Measurements from ENCODE around the gene MYO5A. TPM values are rescaled to one million over a fixed set of nuclear protein-coding genes. Genes with fewer than 3 reads are reported as not detected.
"Not testable (repeated sequence)": the region's sequence is repeated elsewhere in the genome, so short reads cannot be mapped to it uniquely, and the experiment has no call there.

MYO5A gene
- total RNA-seq, 1 donor from 2014 or later = 34.8 TPM

DNA sequence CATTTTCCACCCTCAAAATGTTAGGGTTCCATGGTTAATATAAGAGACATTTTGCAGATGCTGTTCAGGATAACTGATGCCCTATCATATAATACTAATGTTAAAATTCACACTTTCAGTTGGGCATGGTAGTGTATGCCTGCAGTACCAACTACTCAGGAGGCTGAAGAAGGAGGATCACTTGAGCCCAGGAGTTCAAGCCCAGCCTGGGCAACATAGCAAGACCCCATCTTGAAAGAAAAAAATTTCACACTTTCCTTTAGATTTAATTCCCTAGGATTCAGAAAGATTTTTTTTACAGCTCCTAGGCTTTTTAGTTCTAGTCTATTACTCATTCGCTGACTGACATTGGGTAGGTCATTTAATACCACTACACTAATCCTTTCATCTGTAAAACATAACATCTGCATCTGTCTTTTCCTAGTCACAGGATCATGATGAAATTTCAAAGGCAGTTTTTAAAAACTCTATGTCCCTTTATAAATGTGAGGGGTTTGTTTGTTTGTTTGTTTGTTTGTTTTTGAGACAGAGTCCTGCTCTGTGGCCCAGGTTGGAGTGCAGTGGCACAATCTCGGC, 103.7 kb downstream of the MYO5A start:
- intact Hi-C loops (cut with micrococcal nuclease) = no loop called here

DNA sequence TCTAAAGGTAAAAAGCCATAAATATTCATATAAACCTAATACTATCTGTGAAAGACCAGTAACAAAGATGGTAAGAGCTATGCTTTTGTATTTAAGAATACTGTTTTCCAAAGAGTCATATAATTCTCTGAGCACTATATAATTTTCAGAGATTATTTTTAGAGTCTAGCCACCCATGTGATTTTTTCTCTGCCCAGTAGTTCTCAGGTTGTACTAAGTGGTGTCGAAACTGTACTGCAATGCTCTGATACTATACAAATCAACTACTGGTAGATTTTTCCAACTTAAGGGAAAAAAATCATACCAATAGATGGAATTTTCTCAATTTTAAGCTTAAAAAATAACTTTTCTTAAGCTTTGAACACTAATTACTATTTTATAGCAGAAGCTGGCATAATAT, 104.8 kb downstream of the MYO5A start:
- intact Hi-C loops (cut with micrococcal nuclease) = no loop called here

DNA sequence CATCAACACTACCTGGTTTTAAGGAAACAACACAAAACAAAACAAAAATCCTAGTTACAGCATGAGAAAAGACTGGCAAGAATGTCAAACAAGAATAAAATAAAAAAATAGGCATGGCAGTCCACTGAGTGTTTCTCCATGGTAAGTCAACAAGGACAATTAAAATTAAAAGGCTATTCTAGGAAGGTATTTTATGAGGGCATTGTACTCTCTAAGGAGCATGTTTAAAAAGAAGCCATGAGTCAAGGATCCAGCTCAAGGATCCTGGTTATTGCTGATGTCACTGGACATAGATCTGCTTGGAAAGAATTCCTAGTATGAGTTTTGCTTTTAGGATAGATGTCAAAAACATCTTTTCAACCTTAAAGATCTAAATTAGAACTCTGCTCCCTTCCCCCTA, 106.7 kb downstream of the MYO5A start:
- intact Hi-C loops (cut with micrococcal nuclease) = no loop called here

- intact Hi-C loops (cut with micrococcal nuclease) = no loop called here
Measured at GRCh38 chr15:52421029-52421428, 107.7 kb downstream of the MYO5A start.

GRCh38 chr15:52419494-52419893, 109.2 kb downstream of the MYO5A start:
- intact Hi-C loops (cut with micrococcal nuclease) = no loop called here

DNA sequence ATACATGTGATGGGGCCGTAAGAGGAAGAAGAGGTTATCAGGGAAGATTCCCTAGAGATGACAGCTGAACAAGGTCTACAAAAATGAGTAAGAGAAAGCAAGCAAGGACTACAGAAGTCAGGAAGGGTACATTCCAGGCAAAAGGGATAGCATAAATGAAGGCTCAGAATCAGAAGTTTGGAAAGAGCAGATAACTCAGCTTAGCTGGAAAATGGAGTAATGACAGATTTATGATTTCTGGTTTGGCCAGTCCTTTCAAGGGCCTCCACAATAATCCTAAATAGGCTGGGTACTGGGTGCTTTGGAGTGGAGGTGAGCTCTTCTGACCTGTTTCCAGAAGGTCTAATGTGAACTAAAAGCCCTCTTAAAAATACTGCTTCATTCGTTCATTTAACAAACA, 110.7 kb downstream of the MYO5A start:
- intact Hi-C loops (cut with micrococcal nuclease) = no loop called here

GRCh38 chr15:52417521-52417920, 111.2 kb downstream of the MYO5A start:
- intact Hi-C loops (cut with micrococcal nuclease) = no loop called here

DNA sequence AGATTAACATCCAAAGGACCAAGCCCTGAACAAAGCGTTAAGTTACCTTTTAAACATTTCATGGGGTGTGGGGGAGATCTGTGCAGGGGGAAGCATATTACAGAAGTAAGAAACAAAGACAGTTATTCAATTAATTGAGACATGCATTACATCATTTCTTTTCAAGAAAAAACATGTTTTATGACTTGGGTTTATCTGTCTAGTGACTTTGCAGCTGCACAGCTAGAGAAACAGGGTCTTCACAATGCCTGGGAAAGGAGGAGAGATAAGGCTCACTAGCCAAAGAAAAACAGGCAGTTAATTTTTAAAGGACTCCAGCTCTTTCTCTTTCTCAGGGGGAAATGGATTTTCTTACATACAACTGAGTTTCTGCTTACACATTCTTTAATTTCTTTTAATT, 112.1 kb downstream of the MYO5A start:
- intact Hi-C loops (cut with micrococcal nuclease) = not testable (repeated sequence)

DNA sequence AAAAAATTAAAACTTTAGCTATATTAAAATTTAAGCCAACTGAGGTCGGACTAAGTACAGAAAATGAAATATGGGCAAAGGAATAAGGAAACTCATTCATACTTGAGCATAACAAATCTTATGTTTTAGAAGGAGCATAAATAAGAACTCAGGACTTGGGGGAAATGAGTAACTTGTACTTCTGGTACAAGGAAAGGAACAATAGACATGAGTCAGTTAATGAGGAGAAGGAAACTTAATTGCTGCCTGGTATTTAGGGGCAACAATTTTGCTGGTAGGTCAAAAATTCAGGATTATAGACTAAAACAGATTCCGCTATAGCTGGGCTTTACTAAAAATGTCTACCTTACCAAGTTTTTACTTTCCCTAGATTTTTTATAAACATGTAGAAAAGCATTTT, 113.1 kb downstream of the MYO5A start:
- intact Hi-C loops (cut with micrococcal nuclease) = no loop called here

GRCh38 chr15:52414936-52415335, 113.7 kb downstream of the MYO5A start:
- intact Hi-C loops (cut with micrococcal nuclease) = no loop called here

GRCh38 chr15:52408823-52409222, 119.9 kb downstream of the MYO5A start:
- intact Hi-C loops (cut with micrococcal nuclease) = no loop called here

- intact Hi-C loops (cut with micrococcal nuclease) = no loop called here
Measured at GRCh38 chr15:52407374-52407773, 121.3 kb downstream of the MYO5A start.

DNA sequence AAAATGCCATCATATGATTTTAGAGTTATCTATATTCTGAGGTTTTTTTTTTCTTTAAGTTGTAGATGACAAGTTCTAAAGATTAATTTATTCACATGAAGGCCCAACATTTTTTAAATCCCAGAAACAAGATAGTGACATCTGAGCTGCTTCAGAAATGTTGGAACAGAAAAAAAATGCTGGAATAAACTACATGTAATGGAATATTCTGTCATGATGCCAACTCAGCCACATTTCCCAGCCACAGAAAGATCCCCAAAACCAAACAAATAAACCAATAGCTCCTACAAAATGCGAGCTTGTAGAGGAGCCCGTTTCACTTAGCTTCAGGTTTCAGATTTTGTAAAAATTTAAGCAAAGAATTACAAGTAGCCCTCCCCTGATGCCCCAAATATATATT, 122.1 kb downstream of the MYO5A start:
- intact Hi-C loops (cut with micrococcal nuclease) = no loop called here

GRCh38 chr15:52405856-52406255, 122.8 kb downstream of the MYO5A start:
- intact Hi-C loops (cut with micrococcal nuclease) = no loop called here

- intact Hi-C loops (cut with micrococcal nuclease) = no loop called here
Measured at GRCh38 chr15:52397118-52397517, 131.6 kb downstream of the MYO5A start.

DNA sequence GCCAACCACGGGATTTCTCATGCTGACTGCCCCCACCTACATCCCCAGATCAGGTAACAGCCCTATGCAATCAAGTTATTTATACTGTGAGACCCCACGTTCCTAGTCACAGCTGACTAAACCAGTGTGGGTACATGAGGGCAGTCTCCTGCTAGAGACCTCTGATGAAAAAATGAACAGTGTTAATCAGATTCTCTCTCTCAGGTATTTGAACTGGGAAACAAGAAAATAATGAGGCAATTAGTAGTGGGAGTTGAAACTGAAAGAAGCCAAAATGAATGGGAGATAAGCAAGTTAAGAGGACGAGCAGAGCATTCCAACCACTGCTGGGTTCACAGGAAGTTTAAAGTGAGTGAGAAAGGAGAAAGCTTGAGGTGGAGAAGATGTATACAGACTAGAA, 134.6 kb downstream of the MYO5A start:
- intact Hi-C loops (cut with micrococcal nuclease) = no loop called here

DNA sequence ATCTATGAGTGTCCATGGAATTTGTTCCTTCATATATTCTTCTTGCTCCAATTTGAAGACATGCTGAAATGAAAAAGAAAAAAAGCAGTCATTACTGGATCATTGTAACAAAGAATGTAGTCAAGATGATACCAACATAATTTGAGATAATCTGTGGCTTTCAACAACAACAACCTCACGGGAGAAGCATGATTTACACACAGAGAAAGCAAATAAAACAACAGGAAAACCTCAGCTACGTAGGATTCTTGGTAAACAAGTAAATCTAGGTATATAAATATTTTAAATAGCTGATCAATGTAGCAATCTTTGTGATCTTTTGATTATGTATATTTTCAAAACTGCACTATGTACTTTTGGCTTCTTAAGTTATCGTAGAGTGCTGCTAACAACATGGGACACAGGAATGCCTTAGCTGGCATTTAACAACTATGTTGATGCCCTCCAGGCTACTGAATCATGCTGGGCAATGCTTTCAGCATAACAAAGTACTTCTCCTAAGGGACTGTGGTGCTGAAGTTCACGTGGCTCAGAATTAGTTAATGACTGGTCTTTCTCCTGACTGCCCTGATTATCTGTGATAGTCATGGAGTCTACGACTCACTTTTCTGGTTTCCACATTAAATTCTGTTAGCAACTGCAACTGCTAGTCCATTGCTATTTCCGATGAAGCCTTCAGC, 136.5 kb downstream of the MYO5A start:
- intact Hi-C loops (cut with micrococcal nuclease) = no loop called here

DNA sequence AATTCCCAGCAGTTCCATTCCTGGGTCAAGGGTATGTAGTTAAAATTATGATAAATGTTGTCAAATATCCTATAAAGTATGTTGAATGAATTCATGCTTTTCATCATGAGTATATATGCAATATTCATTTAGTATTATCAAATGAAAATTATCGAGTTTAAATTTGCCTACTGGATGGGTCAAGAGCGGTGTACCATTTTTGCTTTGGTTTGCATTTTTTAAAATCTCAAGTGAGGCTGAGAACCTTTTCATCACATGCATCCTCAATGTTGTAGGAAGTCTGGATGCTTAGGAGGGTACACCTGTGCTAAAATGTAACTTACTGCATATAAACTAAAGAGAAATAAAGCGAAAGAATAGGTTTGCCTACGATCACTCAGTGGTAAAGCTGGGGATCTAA, 137.6 kb downstream of the MYO5A start:
- intact Hi-C loops (cut with micrococcal nuclease) = no loop called here

- intact Hi-C loops (cut with micrococcal nuclease) = no loop called here
Measured at GRCh38 chr15:52385670-52386069, 143.0 kb downstream of the MYO5A start.

- intact Hi-C loops (cut with micrococcal nuclease) = no loop called here
Measured at GRCh38 chr15:52383100-52383588, 145.5 kb downstream of the MYO5A start.

DNA sequence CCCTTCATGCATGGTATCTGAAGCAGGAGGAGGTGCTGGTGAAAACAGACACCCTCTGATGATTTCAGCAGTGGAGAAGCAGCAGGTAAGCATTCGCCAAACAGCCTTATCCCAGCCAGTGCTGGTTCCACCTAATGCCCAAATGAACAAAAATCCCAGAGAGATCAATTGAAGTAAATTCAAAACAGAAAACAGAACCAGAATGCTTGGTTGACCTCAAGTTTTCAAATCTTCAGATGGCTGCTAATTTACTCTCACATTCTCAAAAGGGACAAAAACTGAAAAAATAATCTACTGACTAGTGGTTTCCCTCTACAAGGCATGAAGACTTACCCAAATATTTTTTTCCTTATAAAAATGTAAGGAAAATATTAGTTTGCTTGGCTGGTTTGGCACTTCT, 146.0 kb downstream of the MYO5A start:
- intact Hi-C loops (cut with micrococcal nuclease) = no loop called here

DNA sequence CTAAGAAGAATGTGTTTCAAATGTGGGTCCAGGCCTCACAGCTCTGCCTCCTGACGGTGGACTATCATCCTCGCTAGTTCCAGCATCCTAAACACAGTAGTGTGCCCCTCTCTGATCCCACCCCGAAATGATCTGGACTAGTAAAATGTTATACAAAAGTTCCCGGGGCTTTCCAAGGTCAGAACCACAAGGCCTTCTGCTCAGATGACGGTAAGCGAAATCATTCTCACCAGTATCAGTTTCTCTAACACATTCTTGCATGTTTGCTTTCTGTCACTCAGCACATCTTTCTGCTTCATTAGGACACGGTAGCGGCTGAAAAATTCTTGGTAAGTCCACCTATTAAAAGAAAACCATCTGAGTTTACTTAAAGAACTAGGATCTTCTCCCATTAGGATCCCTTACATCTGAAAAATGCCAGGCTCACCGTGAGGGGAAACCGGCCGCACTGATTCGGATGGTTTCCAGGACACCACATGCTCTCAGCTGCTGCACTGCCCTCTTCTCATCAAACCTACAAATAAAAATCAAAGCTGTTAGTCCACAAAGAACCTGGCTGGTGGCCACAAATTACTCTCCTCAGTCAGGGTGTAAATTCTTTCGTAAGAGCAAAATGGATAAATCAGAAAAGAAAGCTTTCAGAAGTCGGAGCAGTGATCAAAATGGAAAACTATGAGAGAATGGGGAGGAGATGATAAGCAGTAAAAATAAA, 149.1 kb downstream of the MYO5A start:
- intact Hi-C loops (cut with micrococcal nuclease) = no loop called here

Data from T-helper 1 cell treated with Interleukin-12 subunit alpha and Interleukin-12 subunit beta and Interleukin-4 antibody, amounts not matched to agents 30 ng/mL and 1 ng/mL, for 36 hours (primary cell).